T-cell (primary cell): ENCODE measurements around the gene PRDM1. TPM values are rescaled to one million over a fixed set of nuclear protein-coding genes. Genes with fewer than 3 reads are reported as not detected.

ENCODE experiments used
- ATAC-seq, 4 experiments: fragments of 200-7000 bp in 3 of 4; fragments of 150-1000 bp in 1 of 4; cut with Tn5 transposase; replicated peaks in 1 of 4; 1 replicate in 3 of 4; 2 replicates in 1 of 4; pipeline ENCODE4 v1.10.0; 2021; ENCODE audit warnings: moderate library complexity in 3 of 4, mild to moderate bottlenecking in 2 of 4, moderate number of reproducible peaks in 1 of 4
- CTCF ChIA-PET, 2 donors: fragments of 300-600 bp; sonication (Branson Sonifier 250); formaldehyde crosslinking; loops; one replicate each; lab custom pipeline; 2022; ENCODE audit warnings: antibody characterized with exemption in 2 of 2; lab: Charles Lee
- POLR2A ChIA-PET, 2 donors: fragments of 300-600 bp; sonication (Branson Sonifier 250); formaldehyde crosslinking; loops; one replicate each; lab custom pipeline; 2022; ENCODE audit warnings: antibody characterized with exemption in 2 of 2; lab: Charles Lee
- DNase-seq, 35 experiments: peaks; one replicate each; pipeline versions ENCODE4 v3.0.0 to v3.0.0-alpha.2; 2013 to 2023
- H3K27ac ChIP-seq: one replicate; pipeline ENCODE4 v1.5.1; 2013; ENCODE audit warnings: low read length
- H3K27me3 ChIP-seq, 2 experiments: replicated peaks in 1 of 2; 1 replicate in 1 of 2; 2 replicates in 1 of 2; pipeline versions ENCODE4 v1.6.1 to v1.7.0; 2013; ENCODE audit warnings: low read length in 1 of 2, mixed read lengths in 1 of 2; ENCODE audit not compliant: control insufficient read depth in 2 of 2, insufficient read depth in 2 of 2; ENCODE audit errors: extremely low read depth in 1 of 2
- H3K36me3 ChIP-seq, 2 donors: 1 replicate in 1 of 2; 2 replicates in 1 of 2; pipeline versions ENCODE4 v1.6.1 to v1.7.0; 2013; ENCODE audit warnings: low read length in 1 of 2; ENCODE audit not compliant: control insufficient read depth in 2 of 2, insufficient read depth in 1 of 2; ENCODE audit errors: extremely low read depth in 1 of 2
- H3K4me1 ChIP-seq, 2 experiments: 1 replicate in 1 of 2; 2 replicates in 1 of 2; pipeline versions ENCODE4 v1.6.1 to v1.7.0; 2013; ENCODE audit warnings: low read length in 2 of 2, mixed read lengths in 1 of 2; ENCODE audit not compliant: insufficient read depth in 2 of 2, control insufficient read depth in 1 of 2; ENCODE audit errors: extremely low read depth in 1 of 2
- H3K4me3 ChIP-seq, 2 donors: 1 replicate in 1 of 2; 2 replicates in 1 of 2; pipeline versions ENCODE4 v1.5.1 to v1.7.0; 2013; ENCODE audit warnings: mild to moderate bottlenecking in 2 of 2, low read length in 1 of 2, moderate library complexity in 1 of 2; ENCODE audit not compliant: control insufficient read depth in 1 of 2; ENCODE audit errors: extremely low read depth in 1 of 2
- H3K9me3 ChIP-seq: 2 replicates; pipeline ENCODE4 v1.7.0; 2013
- H3K27ac Mint-ChIP-seq, 2 donors: one replicate each; pipeline ENCODE4 v1.8.0; 2020 to 2021; ENCODE audit warnings: mild to moderate bottlenecking in 2 of 2, mixed read lengths in 2 of 2
- H3K27me3 Mint-ChIP-seq, 2 donors: one replicate each; pipeline ENCODE4 v1.8.0; 2021 to 2022; ENCODE audit warnings: mixed read lengths in 2 of 2
- H3K36me3 Mint-ChIP-seq: one replicate; pipeline ENCODE4 v1.8.0; 2021; ENCODE audit warnings: mixed read lengths
- H3K4me1 Mint-ChIP-seq, 3 donors: one replicate each; pipeline ENCODE4 v1.8.0; 2020 to 2022; ENCODE audit warnings: mixed read lengths in 3 of 3, mild to moderate bottlenecking in 1 of 3
- H3K4me3 Mint-ChIP-seq, 3 donors: one replicate each; pipeline ENCODE4 v1.8.0; 2020 to 2022; ENCODE audit warnings: mild to moderate bottlenecking in 3 of 3, mixed read lengths in 3 of 3, moderate library complexity in 3 of 3
- H3K9me3 Mint-ChIP-seq, 3 donors: one replicate each; pipeline ENCODE4 v1.8.0; 2020 to 2022; ENCODE audit warnings: mixed read lengths in 3 of 3
- WGBS: methylation state at CpG from one replicate; pipeline ENCODE4 v1.1.5; 2013; ENCODE audit warnings: missing lambda C conversion rate; ENCODE audit not compliant: insufficient coverage; 5-methylcytosine and 5-hydroxymethylcytosine counted together
- total RNA-seq, 35 experiments: library from RNA in 6 of 35; stranded (reverse) in 6 of 35; fragments of 120-200 nt in 1 of 35; gene quantifications; one replicate each; pipeline versions ENCODE4 v1.2.1 to v1.2.4 and lab custom pipeline; 2013 to 2026

Gene PRDM1
- total RNA-seq, 5 donors from 2014 or later (not counting 1 experiment from before 2014, with no cell fraction given): 21.9 to 108 (median 30.6) TPM

GRCh38 chr6:106085692-106085983 lies 498 bp upstream of the PRDM1 start:
- peak overlapping the region; percentile 80 to 90 (median 89) for H3K4me3 Mint-ChIP-seq
- Histone ChIP-seq H3K4me1 (peaks cover 42 to 46% of the 10 kb centered on the region in 2 experiments), H3K9me3 (no peaks in the 10 kb centered on the region), H3K4me3 (peak overlapping the region in 1 of 2 donors; percentile 46), H3K27ac (peak overlapping the region; percentile 40), H3K36me3 (no peaks in the 10 kb centered on the region), H3K27me3 (peaks cover 3 to 9% of the 10 kb centered on the region in 2 experiments)
- peaks cover 73 to 88% (median 77%) of the 10 kb centered on the region in 3 donors for H3K4me1 Mint-ChIP-seq
- H3K36me3 Mint-ChIP-seq: peaks cover 3% of the 10 kb centered on the region
- no CpG with 5 or more reads among the region's 6 CpGs for WGBS
- ATAC-seq (peak in 1 of 4 experiments; percentile 5), DNase-seq (no peak)
- peak overlapping the region; percentile 19 to 48 for H3K27ac Mint-ChIP-seq
- POLR2A ChIA-PET: interaction anchor here in 1 of 2 donors (0.5 to 1.5 kb wide), 3 partner anchors 8 to 628 kb away, joined by 3 to 7 read pairs (median 4); no protein-coding TSS in a partner anchor
- no peaks in the 10 kb centered on the region for H3K9me3 Mint-ChIP-seq
- CTCF ChIA-PET: interaction anchor here (0.5 to 2.4 kb wide), 8 partner anchors 12 to 654 kb away, joined by 3 to 34 read pairs (median 4); no protein-coding TSS in a partner anchor
- H3K27me3 Mint-ChIP-seq: peaks cover 11 to 30% of the 10 kb centered on the region in 2 donors

DNA sequence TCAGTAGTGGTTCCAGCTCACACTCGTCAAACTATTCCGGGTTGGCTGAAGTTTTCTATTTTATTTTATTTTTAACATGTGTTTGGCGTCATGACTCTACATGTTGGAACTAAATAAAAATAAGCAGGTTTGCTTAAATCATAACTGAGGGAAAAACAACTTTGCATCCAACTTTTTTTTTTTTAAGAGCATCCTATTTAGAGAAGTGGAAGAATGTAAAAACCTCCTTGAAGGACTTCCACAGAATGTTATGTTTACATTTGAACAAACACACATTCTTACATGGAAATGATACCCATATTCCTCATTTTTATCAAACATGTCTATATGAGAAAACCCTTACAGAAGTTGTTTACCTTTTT lies 659 bp downstream of the PRDM1 start:
- no peaks in the 10 kb centered on the region for H3K9me3 Mint-ChIP-seq
- CTCF ChIA-PET: interaction anchor here (0.7 to 2.4 kb wide), 10 partner anchors 11 to 137 kb away, joined by 3 to 34 read pairs (median 4); no protein-coding TSS in a partner anchor
- H3K36me3 Mint-ChIP-seq: peaks cover 3% of the 10 kb centered on the region
- DNase-seq (no peak), ATAC-seq (no peak)
- WGBS: no CpG with 5 or more reads among the region's 3 CpGs
- Histone ChIP-seq H3K4me1 (peaks cover 42 to 53% of the 10 kb centered on the region in 2 experiments), H3K4me3 (peak overlapping the region in 1 of 2 donors; percentile 46), H3K27ac (no peak overlapping the region), H3K9me3 (no peaks in the 10 kb centered on the region), H3K36me3 (no peaks in the 10 kb centered on the region), H3K27me3 (peaks cover 3 to 9% of the 10 kb centered on the region in 2 experiments)
- peak overlapping the region; percentile 80 to 90 (median 82) for H3K4me3 Mint-ChIP-seq
- H3K27ac Mint-ChIP-seq: no peak overlapping the region
- POLR2A ChIA-PET: interaction anchor here in 1 of 2 donors (0.6 to 1.5 kb wide), 3 partner anchors 11 to 67 kb away, joined by 4 to 7 read pairs (median 4); no protein-coding TSS in a partner anchor
- H3K27me3 Mint-ChIP-seq: peaks cover 15 to 38% of the 10 kb centered on the region in 2 donors
- peaks cover 78 to 92% (median 82%) of the 10 kb centered on the region in 3 donors for H3K4me1 Mint-ChIP-seq

DNA sequence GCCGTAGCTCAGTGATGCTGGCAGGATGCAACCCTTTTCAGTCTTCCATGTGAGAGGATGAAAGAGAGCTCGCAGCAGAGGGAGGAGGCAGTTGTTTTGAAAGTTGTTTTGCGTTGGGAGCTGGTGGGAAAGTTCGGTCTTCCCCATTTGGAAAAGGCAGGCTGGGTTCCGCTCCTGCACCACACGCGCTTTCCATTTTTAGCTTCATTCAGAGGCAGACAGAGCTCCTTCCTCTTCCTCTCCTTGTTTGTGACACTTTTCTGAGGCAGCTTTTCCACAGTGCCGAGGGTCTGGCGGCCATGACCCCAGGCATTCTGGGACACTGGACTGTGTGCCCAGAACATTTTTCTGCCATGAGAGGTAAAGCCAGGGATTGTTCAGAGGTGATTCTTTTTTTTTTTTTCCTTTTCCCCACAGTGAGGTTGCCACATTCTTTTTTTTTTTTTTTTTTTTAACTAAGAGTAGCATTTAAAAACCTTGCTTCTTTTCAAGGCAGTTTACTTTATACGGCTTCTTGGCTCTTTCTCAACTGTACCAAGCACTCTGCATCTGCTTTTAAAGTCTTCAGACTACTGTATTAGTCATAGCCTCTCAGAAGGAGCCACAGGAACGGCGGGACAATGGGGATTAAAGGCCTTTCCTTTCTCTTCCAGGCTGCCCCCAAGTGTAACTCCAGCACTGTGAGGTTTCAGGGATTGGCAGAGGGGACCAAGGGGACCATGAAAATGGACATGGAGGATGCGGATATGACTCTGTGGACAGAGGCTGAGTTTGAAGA lies 1.6 kb downstream of the PRDM1 start:
- ChIA-PET POLR2A (interaction anchor here in 1 of 2 donors (1.4 kb wide), 1 partner anchor 30 kb away, joined by 4 read pairs; no protein-coding TSS in a partner anchor), CTCF (interaction anchor here (0.7 to 2.4 kb wide), 6 partner anchors 30 to 136 kb away, joined by 3 to 34 read pairs (median 4); no protein-coding TSS in a partner anchor)
- Histone ChIP-seq H3K27ac (peak overlapping the region; percentile 19), H3K27me3 (peaks cover 3 to 9% of the 10 kb centered on the region in 2 experiments), H3K9me3 (no peaks in the 10 kb centered on the region), H3K4me3 (peak overlapping the region; percentile 46 to 47), H3K36me3 (no peaks in the 10 kb centered on the region), H3K4me1 (peaks cover 41 to 54% of the 10 kb centered on the region in 2 experiments)
- 36% methylated on average over 3 of the region's 13 CpGs for WGBS
- peaks cover 3% of the 10 kb centered on the region for H3K36me3 Mint-ChIP-seq
- H3K27me3 Mint-ChIP-seq: peaks cover 15 to 38% of the 10 kb centered on the region in 2 donors
- no peak for ATAC-seq
- H3K4me3 Mint-ChIP-seq: peak overlapping the region; percentile 80 to 90 (median 82)
- H3K4me1 Mint-ChIP-seq: peaks cover 79 to 94% (median 80%) of the 10 kb centered on the region in 3 donors
- no peak for DNase-seq
- peak overlapping the region; percentile 70 to 80 for H3K27ac Mint-ChIP-seq
- H3K9me3 Mint-ChIP-seq: no peaks in the 10 kb centered on the region

- ChIA-PET POLR2A (interaction anchor here (0.6 to 1.2 kb wide), 4 partner anchors 12 to 608 kb away, joined by 3 to 4 read pairs (median 4); no protein-coding TSS in a partner anchor), CTCF (interaction anchor here (0.6 to 2.5 kb wide), 18 partner anchors 9 to 358 kb away, joined by 3 to 49 read pairs (median 4); no protein-coding TSS in a partner anchor)
- Mint-ChIP-seq H3K4me1 (peaks cover 75 to 92% (median 77%) of the 10 kb centered on the region in 3 donors), H3K27ac (peak overlapping the region; percentile 13 to 81), H3K9me3 (no peaks in the 10 kb centered on the region), H3K27me3 (peaks cover 15 to 38% of the 10 kb centered on the region in 2 donors), H3K36me3 (peaks cover 3% of the 10 kb centered on the region), H3K4me3 (peak overlapping the region; percentile 20 to 72 (median 60))
- Histone ChIP-seq H3K36me3 (no peaks in the 10 kb centered on the region), H3K27me3 (peaks cover 3 to 9% of the 10 kb centered on the region in 2 experiments), H3K4me1 (peaks cover 22 to 43% of the 10 kb centered on the region in 2 experiments), H3K4me3 (peak overlapping the region in 1 of 2 donors; percentile 18), H3K27ac (no peak overlapping the region), H3K9me3 (no peaks in the 10 kb centered on the region)
- ATAC-seq: peak in 1 of 4 experiments; percentile 35
- WGBS: 100% methylated on average over 1 of the region's 4 CpGs
- DNase-seq: peak in 1 of 35 experiments; percentile 58
Measured at GRCh38 chr6:106090001-106090400, 3.9 kb downstream of the PRDM1 start.

DNA sequence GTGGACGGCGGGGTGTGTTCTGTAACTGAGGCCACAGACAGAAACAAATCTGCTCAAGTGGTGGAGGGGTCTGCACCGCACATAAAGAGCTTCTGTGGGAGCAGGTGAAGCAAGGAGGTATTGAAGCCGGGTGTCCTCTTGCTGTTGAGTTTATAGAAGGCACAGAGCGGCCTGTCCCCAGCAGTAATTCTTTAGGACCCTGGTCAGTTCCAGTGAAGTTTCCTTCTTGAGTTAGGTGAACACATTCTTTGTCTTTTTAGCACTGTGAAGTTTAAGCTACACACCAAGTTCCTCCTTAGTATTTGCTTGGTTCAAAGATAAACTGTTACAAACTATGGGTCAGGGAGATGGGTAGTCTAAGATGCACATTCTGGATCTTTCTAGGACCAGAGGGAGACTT lies 6.1 kb downstream of the PRDM1 start:
- peak overlapping the region in 1 of 2 donors; percentile 72 for H3K27ac Mint-ChIP-seq
- peaks cover 3% of the 10 kb centered on the region for H3K36me3 Mint-ChIP-seq
- Histone ChIP-seq H3K27ac (no peak overlapping the region), H3K4me1 (peaks cover 16 to 33% of the 10 kb centered on the region in 2 experiments), H3K4me3 (no peak overlapping the region), H3K36me3 (no peaks in the 10 kb centered on the region), H3K9me3 (no peaks in the 10 kb centered on the region), H3K27me3 (peaks cover 3 to 6% of the 10 kb centered on the region in 2 experiments)
- ATAC-seq (no peak), DNase-seq (no peak)
- H3K9me3 Mint-ChIP-seq: no peaks in the 10 kb centered on the region
- CTCF ChIA-PET: interaction anchor here (0.6 to 3.6 kb wide), 3 partner anchors 17 to 131 kb away, joined by 9 to 23 read pairs (median 11); no protein-coding TSS in a partner anchor
- WGBS: 95% methylated on average over 5 of the region's 5 CpGs
- H3K4me1 Mint-ChIP-seq: peaks cover 76 to 93% (median 77%) of the 10 kb centered on the region in 3 donors
- peak overlapping the region in 1 of 3 donors; percentile 16 for H3K4me3 Mint-ChIP-seq
- peaks cover 15 to 35% of the 10 kb centered on the region in 2 donors for H3K27me3 Mint-ChIP-seq
- POLR2A ChIA-PET: interaction anchor here in 1 of 2 donors (1.0 kb wide), 1 partner anchor 9 kb away, joined by 3 read pairs; no protein-coding TSS in a partner anchor
